ENCODE data around the gene GSS. TPM values are rescaled to one million over a fixed set of nuclear protein-coding genes. Genes with fewer than 3 reads are reported as not detected.

The GSS gene
- total RNA-seq, 1 experiment from 2014 or later = 67.0 TPM

- no peak for DNase-seq (ENCODE audit: low spot score)
Measured at GRCh38 chr20:34993941-34994508, 38.4 kb upstream of the GSS start.

DNA sequence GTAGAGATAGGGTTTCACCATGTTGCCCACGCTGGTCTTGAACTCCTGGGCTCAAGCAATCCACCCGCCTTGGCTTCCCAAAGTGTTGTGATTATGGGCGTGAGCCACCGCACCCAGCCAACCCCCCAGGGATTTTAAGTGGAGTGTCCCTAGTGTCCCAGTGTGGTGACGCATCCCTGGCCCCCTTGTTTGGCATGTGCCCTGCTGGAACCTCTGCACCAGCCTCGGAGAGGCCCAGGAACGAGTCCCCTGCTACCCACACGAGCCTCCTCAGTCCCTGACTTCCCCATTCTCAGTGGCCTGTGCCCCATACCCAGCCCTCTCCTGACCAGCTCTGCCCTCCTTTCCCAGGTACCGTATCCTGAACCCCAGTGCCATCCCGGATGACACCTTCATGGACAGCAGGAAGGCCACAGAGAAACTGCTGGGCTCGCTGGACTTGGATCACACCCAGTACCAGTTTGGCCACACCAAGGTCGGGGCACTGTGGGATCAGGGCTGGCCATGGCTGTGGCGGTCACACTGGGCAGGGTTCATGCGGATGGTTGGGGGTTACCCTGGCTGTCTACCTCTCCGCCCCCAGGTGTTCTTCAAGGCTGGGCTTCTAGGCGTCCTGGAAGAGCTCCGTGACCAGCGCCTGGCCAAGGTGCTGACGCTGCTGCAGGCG lies 37.3 kb upstream of the GSS start:
- DNase-seq (ENCODE audit: low spot score) = no peak

DNA sequence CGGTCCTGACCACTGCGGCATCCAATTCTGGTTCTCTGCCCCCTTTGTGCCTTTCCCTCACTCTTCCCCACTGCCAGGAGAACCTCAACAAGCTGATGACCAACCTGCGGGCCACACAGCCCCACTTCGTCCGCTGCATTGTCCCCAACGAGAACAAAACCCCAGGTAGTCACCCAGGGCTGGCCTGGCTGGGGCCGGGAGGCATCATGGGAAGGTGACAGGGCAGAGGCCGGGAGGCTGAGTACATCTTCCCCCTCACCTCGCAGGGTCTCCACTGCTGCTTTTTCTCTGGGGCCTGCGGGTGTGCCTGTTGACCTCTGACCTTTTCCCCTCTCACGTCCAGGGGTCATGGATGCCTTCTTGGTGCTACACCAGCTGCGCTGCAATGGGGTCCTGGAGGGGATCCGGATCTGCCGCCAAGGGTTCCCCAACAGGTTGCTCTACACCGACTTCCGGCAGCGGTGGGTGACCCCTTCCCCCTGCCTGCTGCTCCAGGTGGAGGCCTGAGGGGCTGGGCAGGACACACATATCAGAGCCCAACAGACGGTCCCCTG lies 35.1 kb upstream of the GSS start:
- DNase-seq (ENCODE audit: low spot score) = no peak

DNA sequence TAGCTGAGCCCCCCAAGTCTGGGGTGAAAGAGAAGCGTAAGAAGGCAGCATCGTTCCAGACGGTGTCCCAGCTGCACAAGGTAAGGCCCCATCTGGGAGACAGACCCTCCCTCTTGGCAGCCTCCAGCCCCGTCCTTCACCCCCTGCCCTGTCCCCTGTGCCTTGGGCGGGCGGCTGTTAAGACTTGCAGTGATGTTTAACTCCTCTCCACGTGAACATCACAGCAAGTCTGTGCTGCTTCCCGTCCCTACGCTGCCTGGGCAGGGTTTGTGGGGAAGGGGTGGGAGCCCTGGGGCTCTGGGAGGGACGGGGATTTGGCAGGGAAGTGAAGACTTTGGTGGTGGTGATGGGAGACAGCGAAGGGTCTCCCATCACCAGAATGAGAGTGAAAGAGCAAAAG lies 34.6 kb upstream of the GSS start:
- no peak for DNase-seq (ENCODE audit: low spot score)

- no peak for DNase-seq (ENCODE audit: low spot score)
Measured at GRCh38 chr20:34989670-34990069, 34.1 kb upstream of the GSS start.

DNA sequence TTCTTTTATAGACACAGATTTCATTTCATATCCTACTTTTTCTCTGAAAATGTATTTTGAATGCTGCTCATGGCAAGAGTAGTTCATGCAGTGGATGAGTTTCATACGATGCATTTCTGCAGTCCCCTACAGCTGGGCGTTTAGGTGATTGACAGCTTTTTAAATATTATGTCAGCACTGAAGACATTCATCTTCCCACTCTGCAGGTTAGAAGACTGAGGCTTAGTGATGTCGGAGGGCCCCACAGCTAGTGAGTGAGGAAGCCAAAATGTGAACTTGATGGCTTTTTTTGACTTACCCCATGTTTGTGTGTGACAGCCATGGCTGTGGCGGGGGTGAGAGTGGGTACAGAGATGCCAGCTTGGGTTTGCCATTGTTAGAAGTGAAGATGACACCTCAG lies 33.5 kb upstream of the GSS start:
- no peak for DNase-seq (ENCODE audit: low spot score)

DNA sequence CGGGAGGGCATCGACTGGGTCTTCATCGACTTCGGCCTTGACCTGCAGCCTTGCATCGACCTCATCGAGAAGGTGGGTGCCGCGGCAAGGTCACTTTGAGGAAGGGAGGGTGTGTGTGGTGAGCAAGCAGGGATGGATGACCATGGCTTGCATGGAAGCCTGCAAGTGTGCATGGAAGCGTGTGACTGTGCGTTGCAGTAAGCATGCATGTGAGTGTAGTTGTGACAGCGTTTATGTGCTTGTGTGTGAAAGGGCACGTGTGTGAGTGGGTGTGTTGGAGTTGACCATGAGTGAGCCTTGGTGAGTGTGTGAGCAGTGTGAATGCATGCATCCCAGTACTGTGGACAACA lies 32.6 kb upstream of the GSS start:
- DNase-seq (ENCODE audit: low spot score) = no peak

DNA sequence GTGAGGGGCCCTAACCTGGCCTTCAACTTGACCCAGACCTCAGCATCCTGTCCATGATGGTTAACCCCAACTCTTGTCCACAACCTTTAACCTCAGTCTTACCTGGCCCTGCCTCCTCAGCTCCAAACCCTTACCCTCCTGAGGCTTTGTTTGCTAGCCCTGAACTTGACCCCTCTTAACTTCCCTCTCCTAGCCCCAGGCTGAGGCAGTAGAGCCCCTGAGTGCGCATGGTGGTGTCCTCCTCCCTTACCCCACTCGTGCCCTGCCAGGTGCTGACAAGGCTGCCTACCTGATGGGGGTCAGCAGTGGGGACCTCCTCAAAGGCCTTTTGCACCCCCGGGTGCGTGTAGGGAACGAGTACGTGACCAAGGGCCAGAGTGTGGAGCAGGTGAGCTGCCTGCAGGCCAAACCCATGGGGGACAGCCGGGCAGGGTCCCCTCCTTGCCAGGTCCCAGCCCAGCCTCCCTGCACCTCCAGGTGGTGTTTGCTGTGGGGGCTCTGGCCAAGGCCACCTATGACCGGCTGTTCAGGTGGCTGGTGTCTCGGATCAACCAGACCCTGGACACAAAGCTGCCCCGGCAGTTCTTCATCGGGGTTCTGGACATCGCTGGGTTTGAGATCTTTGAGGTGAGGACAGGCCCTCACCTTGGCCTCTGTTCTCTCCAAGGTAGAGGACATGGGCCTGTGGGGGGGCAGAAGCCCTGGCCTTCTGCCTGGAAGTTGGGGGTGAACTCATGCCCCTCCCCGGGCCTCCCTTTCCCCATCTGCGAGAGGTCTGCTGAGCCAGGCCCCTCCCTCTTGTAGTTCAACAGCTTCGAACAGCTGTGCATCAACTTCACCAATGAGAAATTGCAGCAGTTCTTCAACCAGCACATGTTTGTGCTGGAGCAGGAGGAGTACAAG lies 31.9 kb upstream of the GSS start:
- no peak for DNase-seq (ENCODE audit: low spot score)

DNA sequence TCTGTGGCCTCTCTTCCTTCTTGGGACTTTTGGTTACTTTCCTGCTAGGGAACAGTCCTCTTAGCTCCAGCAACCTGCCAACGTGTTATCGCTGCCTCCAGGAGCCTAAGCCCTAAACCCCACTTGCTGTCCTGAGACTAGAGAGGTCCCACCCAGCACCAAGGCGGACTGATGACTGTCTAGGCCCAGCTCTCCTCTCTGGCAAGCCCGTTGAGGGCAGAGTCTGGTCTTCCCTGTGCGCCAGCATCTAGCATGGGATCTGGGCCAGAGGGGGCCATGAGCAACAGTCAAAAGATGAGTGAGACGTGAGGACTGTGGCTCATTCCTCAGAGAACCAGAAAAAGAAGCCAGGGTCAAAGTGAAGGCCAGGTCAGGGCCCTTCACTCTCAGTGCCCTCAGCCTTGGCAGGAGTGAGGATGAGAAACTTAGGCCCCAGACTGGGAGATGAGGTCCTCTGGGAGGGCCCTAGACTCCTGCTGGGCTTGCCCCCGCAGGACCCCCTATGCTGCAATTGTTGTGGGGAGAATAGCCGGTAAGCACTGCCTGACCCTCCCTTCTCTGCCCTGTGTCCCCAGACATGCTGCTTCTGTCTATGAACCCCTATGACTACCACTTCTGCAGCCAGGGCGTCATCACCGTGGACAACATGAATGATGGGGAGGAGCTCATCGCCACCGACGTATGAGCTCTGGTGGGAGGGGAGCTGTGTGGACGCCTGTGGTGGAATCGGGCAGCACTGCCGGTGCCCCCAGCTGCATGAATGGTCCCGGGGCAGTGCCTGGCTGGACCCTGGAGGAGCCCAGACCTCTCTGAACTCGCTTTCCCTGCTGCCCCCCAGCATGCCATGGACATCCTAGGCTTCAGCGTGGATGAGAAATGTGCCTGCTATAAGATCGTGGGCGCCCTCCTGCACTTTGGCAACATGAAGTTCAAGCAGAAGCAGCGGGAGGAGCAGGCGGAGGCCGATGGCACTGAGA lies 31.0 kb upstream of the GSS start:
- no peak for DNase-seq (ENCODE audit: low spot score)

DNA sequence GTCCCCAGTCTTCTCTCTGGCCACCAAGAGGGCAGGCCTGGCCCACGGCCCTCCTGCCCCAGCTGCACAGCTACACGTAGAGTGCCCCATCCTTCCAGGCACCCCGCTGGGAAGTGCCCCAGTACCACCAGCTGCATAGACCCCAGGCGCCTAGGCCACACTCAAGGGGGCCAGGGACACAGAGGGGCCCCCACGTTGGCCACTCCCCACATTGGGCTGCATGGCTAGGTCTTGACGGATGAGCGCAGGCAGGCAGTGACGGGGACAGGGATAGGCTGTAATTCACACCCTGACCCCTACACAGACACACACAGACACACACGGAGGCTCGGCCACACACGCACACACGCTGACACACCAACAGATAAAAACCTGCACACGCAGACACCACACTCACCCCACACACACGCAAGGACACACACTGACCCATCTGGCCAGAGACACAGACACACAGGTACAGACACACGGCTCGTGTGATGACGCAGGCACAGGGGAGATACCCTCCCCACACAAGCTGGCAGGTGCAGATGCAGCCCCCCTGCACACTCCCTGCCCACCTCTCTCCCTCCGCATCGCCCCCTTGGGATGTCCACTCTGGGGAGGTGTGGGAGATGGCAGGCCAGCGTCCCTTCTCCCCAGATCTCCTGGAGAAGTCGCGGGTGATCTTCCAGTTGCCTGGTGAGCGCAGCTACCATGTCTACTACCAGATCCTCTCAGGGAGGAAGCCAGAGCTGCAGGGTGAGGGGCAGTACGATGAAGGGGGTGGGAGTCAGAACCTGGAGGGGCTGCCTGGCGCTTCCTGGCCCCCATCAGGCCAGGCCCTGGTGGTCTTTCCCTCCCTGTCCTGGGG lies 30.1 kb upstream of the GSS start:
- DNase-seq (ENCODE audit: low spot score) = no peak

- no peak for DNase-seq (ENCODE audit: low spot score)
Measured at GRCh38 chr20:34984756-34985261, 29.2 kb upstream of the GSS start.

DNA sequence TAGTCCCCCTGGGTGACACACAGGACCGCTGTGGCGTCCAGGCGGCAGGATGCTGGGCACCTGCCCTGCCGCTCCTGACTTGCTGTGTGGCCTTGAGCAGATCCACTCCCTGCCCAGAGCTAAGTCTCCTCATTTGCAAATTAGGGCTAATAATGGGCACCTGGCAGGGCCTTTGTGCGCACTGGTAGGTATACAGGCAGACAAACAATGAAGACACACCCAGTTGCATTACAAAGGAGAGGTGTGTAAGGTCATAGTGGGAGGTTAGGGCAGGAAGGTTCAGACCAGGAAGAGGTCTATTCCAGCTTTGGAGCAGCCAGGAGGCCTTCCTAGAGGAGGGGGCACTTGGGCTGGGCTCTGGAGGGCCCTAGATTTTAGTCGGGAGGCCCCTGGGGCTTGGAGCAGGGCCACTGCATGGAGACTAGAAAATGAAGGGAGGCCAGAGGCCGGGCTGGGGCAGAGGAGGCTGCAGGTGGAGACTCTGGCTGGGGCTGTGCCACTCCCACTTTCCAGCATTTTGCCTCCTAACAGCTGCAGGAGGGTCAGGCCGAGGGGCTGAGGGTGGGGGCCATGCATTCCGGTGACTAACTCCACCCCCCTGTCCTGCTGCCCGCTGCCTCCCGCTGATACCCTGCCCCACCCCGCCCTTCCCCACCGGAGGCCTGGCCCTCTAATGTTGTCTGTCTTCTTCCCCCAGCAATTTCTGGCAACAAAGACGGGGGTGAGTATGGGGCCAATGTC lies 28.6 kb upstream of the GSS start:
- DNase-seq (ENCODE audit: low spot score) = no peak

- DNase-seq (ENCODE audit: low spot score) = no peak
Measured at GRCh38 chr20:34983089-34983820, 27.6 kb upstream of the GSS start.

- DNase-seq (ENCODE audit: low spot score) = no peak
Measured at GRCh38 chr20:34982270-34983088, 26.9 kb upstream of the GSS start.

- DNase-seq (ENCODE audit: low spot score) = no peak
Measured at GRCh38 chr20:34980543-34981233, 25.1 kb upstream of the GSS start.

- no peak for DNase-seq (ENCODE audit: low spot score)
Measured at GRCh38 chr20:34979366-34980153, 24.0 kb upstream of the GSS start.
